ENCODE results near the gene XPC. TPM values are rescaled to one million over a fixed set of nuclear protein-coding genes. Genes with fewer than 3 reads are reported as not detected.
A peak's percentile ranks its signal among the peaks of the same experiment; 100 is the strongest.

Gene XPC
- total and polyA plus RNA-seq, 2 donors from 2014 or later: 15.9 to 44.4 TPM

GRCh38 chr3:14156843-14157561 lies 21.4 kb downstream of the XPC start:
- H3K27me3 ChIP-seq (ENCODE audit: control insufficient read depth, insufficient read depth, low read length): no peaks in the 10 kb centered on the region
- H3K9ac ChIP-seq (ENCODE audit: low read length in 3 of 3): no peak overlapping the region
- no peak overlapping the region for H3K27ac ChIP-seq (ENCODE audit: low read depth in 2 of 2, low read length in 2 of 2)
- peaks cover 0 to 5% (median 0%) of the 10 kb centered on the region in 3 donors for H3K9me3 ChIP-seq (ENCODE audit: control insufficient read depth in 2 of 3, insufficient read depth in 1 of 3, low read length in 3 of 3)
- no peak for DNase-seq
- FAIRE-seq: no peak
- TF ChIP-seq, protein P1, sequence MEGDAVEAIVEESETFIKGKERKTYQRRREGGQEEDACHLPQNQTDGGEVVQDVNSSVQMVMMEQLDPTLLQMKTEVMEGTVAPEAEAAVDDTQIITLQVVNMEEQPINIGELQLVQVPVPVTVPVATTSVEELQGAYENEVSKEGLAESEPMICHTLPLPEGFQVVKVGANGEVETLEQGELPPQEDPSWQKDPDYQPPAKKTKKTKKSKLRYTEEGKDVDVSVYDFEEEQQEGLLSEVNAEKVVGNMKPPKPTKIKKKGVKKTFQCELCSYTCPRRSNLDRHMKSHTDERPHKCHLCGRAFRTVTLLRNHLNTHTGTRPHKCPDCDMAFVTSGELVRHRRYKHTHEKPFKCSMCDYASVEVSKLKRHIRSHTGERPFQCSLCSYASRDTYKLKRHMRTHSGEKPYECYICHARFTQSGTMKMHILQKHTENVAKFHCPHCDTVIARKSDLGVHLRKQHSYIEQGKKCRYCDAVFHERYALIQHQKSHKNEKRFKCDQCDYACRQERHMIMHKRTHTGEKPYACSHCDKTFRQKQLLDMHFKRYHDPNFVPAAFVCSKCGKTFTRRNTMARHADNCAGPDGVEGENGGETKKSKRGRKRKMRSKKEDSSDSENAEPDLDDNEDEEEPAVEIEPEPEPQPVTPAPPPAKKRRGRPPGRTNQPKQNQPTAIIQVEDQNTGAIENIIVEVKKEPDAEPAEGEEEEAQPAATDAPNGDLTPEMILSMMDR (IDR thresholded peaks at IDR 0.05; ENCODE audit: borderline replicate concordance, extremely low read depth, insufficient read depth): no peak
- H3K4me1 ChIP-seq (ENCODE audit: control insufficient read depth in 2 of 3, insufficient read depth in 2 of 3, low read depth in 1 of 3, low read length in 3 of 3): no peaks in the 10 kb centered on the region
- intact Hi-C loops (cut with DNase I): no loop called here
- H3K36me3 ChIP-seq (ENCODE audit: control insufficient read depth in 2 of 3, insufficient read depth in 3 of 3, low read length in 3 of 3): peaks cover 13 to 78% (median 68%) of the 10 kb centered on the region in 3 donors
- H3K4me3 ChIP-seq (ENCODE audit: low read length in 3 of 3): no peak overlapping the region

DNA sequence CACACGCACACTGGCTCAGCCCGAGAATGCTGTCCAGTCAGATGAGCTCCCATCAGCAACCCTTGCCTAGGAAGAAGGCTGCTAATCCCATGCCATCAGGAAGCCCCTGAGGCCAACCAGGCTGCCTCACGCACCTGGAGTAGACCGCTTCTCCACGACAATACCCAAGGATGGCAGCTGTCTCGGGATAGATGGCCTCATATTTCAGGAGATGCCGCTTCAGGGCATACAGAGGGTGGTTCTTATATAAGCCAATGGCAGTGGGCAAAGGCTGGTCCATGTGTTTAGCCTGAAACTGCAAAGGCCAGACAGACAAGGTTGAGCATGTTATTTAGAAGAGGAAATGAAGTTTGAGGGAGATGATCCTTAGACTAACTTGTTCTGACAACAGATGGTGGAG lies 22.2 kb downstream of the XPC start:
- Histone ChIP-seq H3K9me3 (ENCODE audit: control insufficient read depth in 2 of 3, insufficient read depth in 1 of 3, low read length in 3 of 3) (no peaks in the 10 kb centered on the region), H3K27me3 (ENCODE audit: control insufficient read depth, insufficient read depth, low read length) (no peaks in the 10 kb centered on the region), H3K27ac (ENCODE audit: low read depth in 2 of 2, low read length in 2 of 2) (no peak overlapping the region), H3K4me1 (ENCODE audit: control insufficient read depth in 2 of 3, insufficient read depth in 2 of 3, low read depth in 1 of 3, low read length in 3 of 3) (no peaks in the 10 kb centered on the region), H3K9ac (ENCODE audit: low read length in 3 of 3) (no peak overlapping the region), H3K4me3 (ENCODE audit: low read length in 3 of 3) (no peak overlapping the region), H3K36me3 (ENCODE audit: control insufficient read depth in 2 of 3, insufficient read depth in 3 of 3, low read length in 3 of 3) (peaks cover 11 to 80% (median 71%) of the 10 kb centered on the region in 3 donors)
- no peak for DNase-seq
- intact Hi-C loops (cut with DNase I): no loop called here
- TF ChIP-seq, protein P1 (IDR thresholded peaks at IDR 0.05; ENCODE audit: borderline replicate concordance, extremely low read depth, insufficient read depth): no peak
- no peak for FAIRE-seq

- H3K4me1 ChIP-seq (ENCODE audit: control insufficient read depth in 2 of 3, insufficient read depth in 2 of 3, low read depth in 1 of 3, low read length in 3 of 3): no peaks in the 10 kb centered on the region
- no peak overlapping the region for H3K4me3 ChIP-seq (ENCODE audit: low read length in 3 of 3)
- no peaks in the 10 kb centered on the region for H3K27me3 ChIP-seq (ENCODE audit: control insufficient read depth, insufficient read depth, low read length)
- no peak overlapping the region for H3K9ac ChIP-seq (ENCODE audit: low read length in 3 of 3)
- FAIRE-seq: peak; percentile 11
- H3K9me3 ChIP-seq (ENCODE audit: control insufficient read depth in 2 of 3, insufficient read depth in 1 of 3, low read length in 3 of 3): no peaks in the 10 kb centered on the region
- intact Hi-C loops (cut with DNase I): no loop called here
- TF ChIP-seq, protein P1 (IDR thresholded peaks at IDR 0.05; ENCODE audit: borderline replicate concordance, extremely low read depth, insufficient read depth): no peak
- peaks cover 9 to 76% (median 62%) of the 10 kb centered on the region in 3 donors for H3K36me3 ChIP-seq (ENCODE audit: control insufficient read depth in 2 of 3, insufficient read depth in 3 of 3, low read length in 3 of 3)
- H3K27ac ChIP-seq (ENCODE audit: low read depth in 2 of 2, low read length in 2 of 2): no peak overlapping the region
- peak in 1 of 5 donors; percentile 54 for DNase-seq
Observed at GRCh38 chr3:14154895-14155440, 23.4 kb downstream of the XPC start.
